M059J (cell line): Measurements from ENCODE around the gene PRR12. TPM values are rescaled to one million over a fixed set of nuclear protein-coding genes. Genes with fewer than 3 reads are reported as not detected.

Source experiments
- DNase-seq: peaks from one replicate; pipeline ENCODE4 v3.0.0-alpha.2; 2012; ENCODE audit warnings: low read depth
- total RNA-seq: library from RNA; depleted of rRNA; stranded (reverse); fragments of >200 nt; shearing (Covaris generic); gene quantifications from 2 replicates; pipeline ENCODE4 v1.2.3, GENCODE V29; 2014

Gene PRR12
- total RNA-seq, 1 experiment from 2014 or later: 4.5 TPM

- no peak for DNase-seq
These were observed 25.7 kb upstream of the PRR12 start for GRCh38 chr19:49565261-49565660.

GRCh38 chr19:49566302-49566701 is 24.7 kb upstream of the PRR12 start:
- DNase-seq: no peak

DNA sequence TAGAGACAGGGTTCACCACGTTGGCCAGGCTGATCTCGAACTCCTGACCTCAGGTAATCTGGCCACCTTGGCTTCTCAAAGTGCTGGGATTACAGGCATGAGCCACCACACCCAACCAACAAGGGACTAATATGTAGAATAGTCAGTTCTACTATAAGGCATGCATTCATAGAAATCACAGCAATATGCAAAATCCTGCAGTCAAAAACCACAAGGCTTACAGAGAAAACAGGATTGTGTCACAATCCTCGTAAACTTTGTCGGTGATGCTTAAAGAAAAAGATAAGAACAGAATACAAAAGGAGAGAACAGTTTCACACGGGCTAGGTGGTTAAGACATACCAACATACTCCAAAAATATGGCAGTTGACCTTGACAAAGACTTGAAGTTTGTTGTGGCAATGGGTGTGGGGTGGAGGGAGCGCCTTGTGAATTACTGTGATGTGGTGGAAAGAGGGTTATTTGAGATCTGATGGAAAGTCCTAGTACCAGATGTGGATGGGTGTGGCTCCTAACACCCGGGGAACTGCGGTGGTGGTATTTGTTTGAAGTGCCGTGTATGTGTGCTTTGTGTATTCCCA is 23.0 kb upstream of the PRR12 start:
- DNase-seq: no peak

DNA sequence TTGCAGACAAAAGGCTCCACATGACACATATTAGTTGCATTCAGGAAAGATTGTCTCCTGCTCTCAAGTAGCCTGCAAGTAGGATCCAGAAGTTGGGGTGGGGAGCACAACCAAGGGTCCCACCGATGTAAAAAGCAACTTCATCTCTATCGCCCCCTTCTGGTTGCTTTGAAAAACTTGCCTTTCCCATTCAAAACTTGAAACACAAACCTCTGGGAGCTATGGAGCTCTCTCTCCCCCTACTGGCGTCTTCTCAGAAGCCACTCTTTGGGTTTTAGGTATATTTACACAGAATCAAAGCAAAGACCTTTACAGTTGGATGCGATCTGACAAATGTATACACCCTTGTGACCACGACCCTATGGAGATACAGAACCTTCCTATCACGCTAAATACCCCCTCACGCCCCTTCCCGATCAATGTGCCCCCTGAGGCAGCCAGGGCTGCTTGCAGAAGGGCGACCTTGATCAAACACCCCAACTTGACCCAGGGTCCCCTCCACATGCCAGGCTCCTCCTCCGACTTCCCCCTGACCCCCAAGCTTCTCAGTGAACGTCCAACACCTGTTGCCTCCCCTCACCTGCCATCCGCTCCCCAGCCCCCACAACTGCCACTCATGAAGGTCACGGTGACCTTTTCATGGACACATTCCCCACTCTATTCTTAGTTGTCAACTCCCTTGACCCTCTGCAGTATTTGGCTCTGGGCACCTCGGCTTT is 20.7 kb upstream of the PRR12 start:
- peak; percentile 81 for DNase-seq

DNA sequence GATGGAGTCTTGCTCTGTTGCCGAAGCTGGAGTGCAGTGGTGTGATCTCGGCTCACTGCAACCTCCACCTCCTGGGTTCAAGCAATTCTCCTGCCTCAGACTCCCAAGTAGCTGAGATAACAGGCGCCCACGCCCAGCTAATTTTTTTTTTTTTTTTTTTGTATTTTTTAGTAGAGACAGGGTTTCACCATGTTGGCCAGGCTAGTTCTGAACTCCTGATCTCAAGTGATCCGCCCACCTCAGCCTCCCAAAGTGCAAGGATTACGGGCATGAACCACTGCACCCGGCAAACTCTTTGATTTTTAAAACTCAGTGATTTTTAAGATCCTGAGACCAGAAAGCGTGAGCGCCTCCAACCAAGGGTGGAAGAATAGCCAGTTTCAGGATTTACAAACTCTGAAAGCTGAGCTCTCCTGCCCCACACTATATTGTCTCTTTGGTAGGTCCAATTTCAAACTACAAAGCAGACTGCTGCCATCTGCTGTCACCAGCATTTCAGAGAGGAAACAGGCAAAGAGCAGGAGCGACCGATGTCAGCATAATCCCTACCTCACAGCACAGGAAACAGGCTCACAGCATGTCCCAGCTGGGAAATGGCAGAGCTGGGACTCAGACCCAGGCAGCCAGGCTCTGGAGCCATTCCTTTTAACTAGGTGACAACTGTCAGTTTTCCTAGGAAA is 19.8 kb upstream of the PRR12 start:
- DNase-seq: no peak

DNA sequence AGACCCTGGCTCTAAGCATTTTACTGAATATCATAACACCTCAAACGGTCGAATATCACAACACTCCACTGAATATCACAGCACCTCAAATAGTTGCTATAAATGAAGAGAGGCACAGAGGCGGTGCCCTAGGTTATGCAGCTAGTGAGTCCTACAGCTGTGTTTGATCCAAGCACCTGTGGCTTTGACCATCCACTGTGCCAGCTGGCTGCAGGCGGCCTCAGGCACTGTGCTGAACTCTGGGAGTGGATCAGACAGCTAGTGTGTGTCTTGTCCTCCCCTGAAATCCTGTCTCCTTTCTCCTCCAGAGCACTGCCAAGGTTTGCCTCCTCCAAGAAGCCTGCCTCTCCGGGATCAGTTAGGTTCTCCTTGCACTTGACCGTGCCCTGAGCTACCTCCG is 18.0 kb upstream of the PRR12 start:
- no peak for DNase-seq

- DNase-seq: no peak
These were observed 17.6 kb upstream of the PRR12 start for GRCh38 chr19:49573425-49573824.

GRCh38 chr19:49574206-49574755 is 16.7 kb upstream of the PRR12 start:
- no peak for DNase-seq

DNA sequence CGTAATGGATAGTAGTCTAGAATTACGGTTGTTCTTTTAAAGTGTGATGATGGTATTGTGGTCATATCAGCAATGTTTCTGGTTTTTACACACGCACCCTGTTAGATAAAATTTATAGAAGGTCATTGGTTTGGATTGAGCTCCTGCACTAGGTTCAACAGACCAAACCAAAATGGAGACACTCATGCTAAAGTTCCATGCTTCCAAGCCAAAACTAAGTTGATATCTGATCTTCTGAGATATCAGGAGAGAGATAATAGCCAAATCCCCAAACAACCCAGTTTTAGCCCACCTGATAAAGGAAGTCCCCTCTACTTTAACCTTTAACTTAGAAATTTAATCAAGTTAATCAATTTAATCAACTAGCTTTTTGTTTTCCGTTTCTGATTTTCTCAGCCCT is 11.8 kb upstream of the PRR12 start:
- no peak for DNase-seq

DNA sequence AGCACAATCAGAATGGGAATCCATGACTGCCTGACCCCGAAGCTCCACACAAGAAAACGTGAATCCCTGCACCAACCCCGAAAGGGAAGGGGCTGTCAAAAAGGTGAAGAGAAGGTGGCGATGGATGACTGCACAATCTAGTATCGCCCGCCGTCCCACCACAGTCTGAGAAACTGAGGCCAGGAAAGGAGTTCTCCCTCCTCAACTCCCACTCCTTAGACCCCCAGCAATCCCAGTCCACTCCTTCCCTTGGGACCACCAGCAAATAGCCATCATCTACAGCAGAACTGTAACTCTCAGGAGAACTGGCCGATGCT is 11.1 kb upstream of the PRR12 start:
- DNase-seq: no peak

GRCh38 chr19:49580264-49581006 is 10.5 kb upstream of the PRR12 start, which contains the start of gene NOSIP:
Gene NOSIP (minus strand): TSS chr19:49580556. CDS start chr19:49560691, 19,865 bp downstream.
- DNase-seq: peak; percentile 95

DNA sequence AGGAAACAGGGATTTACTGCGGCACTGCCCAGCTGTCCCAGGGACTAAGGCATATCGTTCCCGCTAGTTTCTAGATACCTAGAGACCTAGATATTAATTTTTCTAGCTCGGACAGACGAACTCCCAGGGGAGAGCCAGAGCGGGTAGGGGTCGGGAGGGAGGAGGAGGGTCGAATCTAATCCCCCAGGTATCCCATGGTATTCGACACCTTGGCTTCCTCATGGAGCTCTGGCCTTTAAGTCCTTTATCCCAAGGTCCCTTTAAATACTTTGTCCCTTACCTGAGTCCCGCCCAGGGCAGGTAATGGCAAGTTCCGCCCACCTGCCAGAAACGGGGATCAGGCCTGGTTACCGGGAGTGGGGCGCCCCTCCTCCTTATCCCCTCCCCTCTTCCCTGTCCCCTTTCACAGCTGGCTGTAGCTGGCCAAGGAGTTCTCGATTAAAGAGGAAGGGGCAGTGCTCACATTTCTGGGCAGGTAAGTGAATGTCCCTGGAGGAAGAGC is 9.9 kb upstream of the PRR12 start, which contains the start of gene PRRG2:
Gene PRRG2, plus strand, starts transcription at position 310 of the 502 bp plus-strand sequence. CDS start 1,904 bp downstream, outside the sequence.
- no peak for DNase-seq

DNA sequence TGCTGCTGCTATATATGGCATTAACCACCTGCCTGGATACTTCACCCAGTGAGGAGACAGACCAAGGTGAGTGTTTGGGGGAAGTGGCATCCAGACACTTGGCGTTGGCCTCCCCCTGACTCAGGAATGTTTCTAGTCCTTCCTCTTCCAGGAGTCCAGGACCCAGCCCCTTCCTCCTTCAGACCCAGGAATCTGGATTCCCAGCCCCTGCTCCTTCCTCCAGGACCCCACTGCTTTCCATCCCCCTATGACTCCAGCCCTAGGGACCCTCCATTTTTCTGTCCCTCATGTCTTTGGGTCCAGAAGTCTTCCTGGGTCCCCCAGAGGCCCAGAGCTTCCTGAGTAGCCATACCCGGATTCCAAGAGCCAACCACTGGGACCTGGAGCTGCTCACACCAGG is 7.7 kb upstream of the PRR12 start:
- DNase-seq: no peak

DNA sequence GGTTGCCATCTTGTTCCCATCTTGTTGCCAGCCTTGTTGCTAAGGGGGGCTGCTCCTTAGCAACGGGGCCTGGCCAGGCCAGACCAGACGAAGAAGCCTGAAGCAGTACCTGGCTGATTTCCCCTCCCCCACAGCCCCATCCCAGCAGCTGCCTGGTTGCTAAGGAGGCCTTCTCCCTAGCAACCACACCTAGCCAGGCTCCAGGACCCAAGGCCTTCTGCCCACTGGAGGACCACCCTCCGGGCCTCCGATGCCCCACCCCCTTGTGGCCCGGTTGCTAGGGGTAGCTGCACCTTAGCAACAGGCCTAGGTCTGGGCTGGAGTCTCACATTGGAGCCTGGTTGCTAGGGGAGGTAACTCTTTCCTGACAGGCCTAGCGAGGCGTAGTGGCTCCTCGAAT is 6.0 kb upstream of the PRR12 start:
- no peak for DNase-seq

- no peak for DNase-seq
These were observed 3.8 kb upstream of the PRR12 start for GRCh38 chr19:49587227-49587626.

- DNase-seq: no peak
These were observed 2.4 kb upstream of the PRR12 start for GRCh38 chr19:49588365-49589122.

GRCh38 chr19:49589502-49589905 is 1.5 kb upstream of the PRR12 start:
- DNase-seq: no peak

- peak; percentile 96 for DNase-seq
These were observed 661 bp upstream of the PRR12 start for GRCh38 chr19:49590071-49590970.

- peak; percentile 58 for DNase-seq
These were observed 926 bp downstream of the PRR12 start for GRCh38 chr19:49591731-49592485.
